ENCODE measurements around the gene EFNA5.

The EFNA5 gene

DNA sequence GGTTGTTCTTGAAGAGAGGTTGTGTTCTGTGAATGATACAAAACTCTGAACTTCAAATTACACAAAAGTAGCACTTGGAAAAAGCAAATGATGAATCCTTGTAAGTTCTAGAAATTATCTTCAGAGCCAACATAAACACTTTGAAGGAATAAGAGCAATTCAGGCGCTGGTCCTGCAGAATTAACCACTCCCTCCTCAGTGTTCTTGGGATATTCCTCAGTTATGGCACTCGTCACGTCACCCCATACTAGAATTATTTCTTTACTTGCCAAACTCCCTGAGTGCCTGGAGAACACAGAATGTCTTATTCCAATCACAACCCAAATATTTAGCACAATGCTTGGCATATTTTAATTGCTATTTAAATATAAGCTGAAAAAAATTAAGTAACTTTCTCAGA is 126.3 kb downstream of the EFNA5 start:
- no peak for DNase-seq (ENCODE audit: low spot score)

DNA sequence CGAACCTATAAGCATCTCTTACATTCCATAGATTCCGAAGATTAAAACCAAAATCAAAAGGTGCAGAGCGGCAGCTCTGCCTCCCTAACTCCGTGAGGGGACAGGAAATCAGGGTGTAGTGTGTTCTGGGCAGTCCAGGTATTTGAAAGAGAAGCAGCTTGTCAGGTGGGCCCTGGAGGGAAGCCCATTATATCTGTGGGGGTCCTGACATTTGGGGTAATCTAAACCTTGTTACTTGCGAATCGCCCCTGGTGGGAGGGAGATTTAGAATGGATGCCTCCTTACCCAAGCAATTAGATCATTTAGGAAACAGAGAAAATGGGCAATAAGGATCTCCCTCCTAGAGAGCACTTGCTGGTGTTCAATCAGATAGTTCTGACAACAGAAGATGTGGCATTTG is 126.9 kb downstream of the EFNA5 start:
- DNase-seq (ENCODE audit: low spot score), result no peak

DNA sequence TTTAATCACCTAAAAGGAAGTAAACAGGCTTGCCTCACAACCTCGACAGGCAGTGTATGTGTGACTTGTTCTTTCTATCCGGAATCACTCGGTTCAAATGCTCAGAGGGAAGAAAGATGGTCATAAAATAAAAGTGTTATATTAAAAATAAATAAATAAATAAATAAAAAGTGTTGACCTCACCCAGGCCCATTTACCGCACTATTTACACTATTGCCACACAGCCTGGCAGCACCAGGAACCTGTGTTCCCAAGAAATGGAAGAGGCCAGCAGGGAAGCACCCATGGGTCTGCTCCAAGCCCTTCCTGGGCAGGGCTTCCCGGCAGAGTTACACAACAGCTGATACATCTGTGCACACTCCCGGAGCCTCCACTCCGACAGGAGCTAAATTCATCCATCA is 127.9 kb downstream of the EFNA5 start:
- DNase-seq (ENCODE audit: low spot score), result peak; percentile 78

DNA sequence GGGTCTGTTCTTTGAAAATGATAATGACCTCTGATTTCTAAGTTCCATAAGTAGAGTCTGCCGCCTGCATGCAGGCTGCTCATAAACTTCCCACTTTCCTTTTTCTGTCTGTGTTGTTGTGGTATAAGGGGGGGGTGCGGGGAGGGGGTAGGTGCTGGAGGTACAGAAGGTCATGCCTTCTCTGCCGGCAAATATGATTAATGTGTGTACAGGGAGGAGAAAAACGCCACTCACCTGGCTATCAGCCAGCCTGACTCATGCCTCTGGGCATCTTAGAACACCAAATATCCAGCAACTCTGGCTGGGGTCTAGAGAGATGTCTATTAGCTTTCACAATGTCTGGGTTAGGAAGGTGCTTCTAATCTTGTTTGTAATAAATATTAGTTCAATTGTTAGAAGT is 128.3 kb downstream of the EFNA5 start:
- DNase-seq (ENCODE audit: low spot score), result peak; percentile 96

DNA sequence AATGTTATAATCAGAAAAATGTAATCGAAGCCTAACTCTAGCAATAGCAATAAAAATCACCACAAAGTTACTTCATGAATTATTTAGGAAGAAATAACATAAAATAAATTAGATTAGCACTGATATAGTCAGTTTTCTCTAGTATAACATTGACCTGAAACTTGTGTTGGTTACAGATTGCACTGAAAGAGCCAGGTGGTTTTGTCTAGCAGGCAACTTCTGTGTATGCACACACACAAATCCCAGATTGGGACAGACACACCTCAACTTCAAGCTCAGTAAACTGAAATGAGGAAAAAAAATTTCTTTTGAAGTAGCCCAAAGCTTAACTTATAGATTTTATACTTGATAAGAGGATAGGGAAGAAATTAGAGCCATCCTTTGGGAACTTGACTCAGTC is 129.3 kb downstream of the EFNA5 start:
- no peak for DNase-seq (ENCODE audit: low spot score)

DNA sequence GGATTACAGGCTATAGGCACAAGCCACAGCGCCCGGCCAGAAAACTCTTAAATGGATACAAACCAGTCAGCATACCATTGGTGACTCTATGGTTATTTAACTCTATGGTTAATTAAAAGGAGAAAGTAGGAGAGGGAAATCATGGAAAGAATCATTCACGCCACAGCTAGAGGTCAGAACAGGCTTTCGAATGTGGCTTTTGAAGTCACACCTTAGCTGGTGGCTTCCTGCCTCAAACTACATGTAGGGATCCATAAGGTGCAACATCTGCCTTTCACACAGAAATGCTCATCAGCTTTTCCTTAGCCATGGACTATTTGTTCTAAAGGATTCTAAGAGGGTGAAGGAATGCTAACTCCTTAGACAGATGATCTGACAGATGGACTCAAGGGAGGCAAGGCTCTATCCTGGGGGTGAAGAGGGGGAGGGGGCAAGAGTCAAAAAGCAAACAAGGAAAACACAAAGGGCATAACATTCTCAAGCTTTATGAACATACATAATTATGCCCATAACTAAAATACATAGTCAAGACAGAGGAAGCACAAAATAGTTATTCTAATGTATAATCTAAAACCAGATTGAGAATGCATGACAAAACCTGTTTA is 130.9 kb downstream of the EFNA5 start:
- no peak for DNase-seq (ENCODE audit: low spot score)

DNA sequence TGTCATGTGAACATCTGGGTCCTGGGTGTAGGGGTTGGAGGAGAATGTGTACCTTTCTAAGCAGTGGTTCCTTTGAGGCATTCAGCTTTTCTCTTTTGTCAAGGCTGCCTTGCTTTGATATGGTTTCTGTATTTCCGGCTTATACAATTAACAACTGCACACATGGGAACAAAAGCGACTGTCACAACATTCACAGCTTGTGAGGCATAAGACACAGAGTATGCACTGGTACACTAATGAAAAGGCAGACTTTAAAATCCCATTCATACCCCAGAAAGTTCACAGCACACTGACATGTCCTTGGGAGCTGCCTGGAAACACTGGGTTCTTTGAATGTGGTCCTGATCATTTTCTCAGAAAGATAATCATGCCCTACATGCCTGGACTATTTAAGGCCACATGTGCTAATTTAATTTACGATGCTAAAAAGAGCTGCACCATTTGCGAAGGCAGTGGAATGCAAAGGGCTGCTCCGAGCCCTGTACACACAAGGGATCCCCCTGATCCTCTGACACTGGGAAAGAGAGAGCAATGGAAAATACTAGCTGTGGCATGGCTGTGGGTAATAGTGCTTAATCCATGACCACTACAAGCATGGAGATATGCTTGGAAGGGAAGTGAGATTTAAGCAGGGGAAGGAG is 131.8 kb downstream of the EFNA5 start:
- no peak for DNase-seq (ENCODE audit: low spot score)

DNA sequence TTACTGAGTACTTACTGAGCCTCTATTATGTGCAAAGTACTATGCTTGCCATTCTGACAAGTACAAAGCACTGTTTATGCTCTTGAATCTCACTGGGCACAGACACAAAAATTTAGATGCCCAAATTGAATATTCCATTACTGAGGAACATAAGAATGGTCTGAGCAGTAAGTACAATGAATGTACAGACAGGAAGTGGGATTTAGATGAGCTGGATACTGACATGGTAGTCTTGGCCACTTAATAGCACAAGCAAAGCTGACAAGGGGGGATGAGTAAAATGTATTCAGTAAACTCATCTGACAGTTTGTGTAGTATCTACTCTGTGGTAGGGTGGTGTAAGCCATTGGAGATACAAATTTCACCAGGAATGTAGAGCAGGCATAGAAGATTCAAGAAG is 132.4 kb downstream of the EFNA5 start:
- DNase-seq (ENCODE audit: low spot score), result no peak

DNA sequence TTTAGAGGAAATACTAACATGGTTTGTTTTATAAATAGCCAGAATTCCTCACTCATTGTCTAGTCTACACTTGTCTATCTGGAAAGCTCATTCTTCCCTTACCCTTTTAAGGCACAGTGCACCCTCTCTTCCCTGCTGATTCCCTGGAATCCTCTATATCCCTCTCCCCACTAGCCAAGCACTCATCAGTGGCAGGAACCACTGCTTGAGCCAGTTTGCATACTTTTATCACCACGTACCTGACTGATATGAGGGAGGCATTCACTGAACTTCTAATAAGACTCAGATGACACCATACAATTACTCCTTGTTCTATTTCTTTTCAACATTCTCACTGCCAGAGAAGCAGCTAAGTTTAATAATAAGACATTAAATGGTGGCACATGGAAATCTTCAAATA is 134.9 kb downstream of the EFNA5 start:
- DNase-seq (ENCODE audit: low spot score), result no peak

DNA sequence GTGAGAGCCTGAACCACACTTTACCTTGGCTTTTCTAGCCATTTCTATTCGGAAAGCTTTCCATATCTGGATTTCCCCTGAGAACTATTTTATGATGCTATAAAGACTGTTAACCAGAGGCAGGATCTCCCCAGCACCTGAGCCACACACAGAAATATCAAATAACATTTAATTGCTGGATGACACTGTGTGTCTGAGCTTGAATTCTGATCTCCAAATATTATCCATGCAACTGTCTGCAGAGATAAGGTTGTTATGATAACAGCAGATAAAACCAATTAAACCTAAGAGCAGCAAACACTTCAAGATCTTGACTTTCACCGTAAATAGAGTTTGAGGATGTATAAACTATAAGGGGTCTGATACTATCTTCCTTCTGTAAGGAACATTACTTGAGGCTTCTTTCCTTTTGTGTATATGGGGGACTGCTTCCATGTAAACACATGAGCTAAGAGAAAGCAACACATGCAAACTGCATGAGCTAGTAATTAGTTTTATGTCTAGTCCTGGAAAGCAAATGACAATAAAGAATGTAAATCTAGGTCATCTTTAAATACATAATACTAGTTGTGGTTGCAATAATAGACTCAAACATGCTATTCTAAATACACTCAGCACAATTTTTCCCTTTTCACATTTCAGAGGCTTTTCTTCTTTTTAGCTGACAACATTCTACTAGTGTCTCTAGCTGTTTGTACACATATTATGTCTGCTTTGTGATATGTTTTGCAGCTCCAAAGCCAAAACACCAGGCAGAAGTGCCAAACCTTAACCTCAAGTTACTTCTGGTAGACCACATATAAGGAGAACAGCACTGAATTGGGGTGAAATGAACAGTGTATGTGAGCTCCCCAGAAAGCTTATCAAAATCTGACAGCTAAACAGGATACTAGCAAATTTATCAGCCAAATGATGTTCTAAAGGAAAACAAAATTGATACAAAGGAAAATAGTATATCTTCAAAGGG is 136.5 kb downstream of the EFNA5 start:
- DNase-seq (ENCODE audit: low spot score), result no peak

DNA sequence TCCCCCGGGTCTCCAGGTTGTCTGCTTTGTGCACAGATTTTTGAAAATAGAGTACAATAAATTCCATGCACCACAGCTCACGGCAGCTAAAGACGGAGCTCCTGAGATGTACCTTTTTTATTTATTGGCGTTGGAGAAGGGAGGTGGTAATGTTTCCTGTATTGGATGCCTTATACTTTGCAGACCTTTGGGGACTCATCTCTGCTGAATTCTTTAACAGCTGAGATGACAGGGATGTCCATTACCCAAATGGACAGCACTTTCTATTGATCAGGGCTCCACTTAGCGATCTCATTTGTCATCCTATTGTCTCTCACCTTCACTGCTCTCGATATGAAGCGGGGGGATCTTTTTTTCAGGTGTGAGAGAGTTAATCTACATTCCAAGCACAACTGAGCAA is 137.8 kb downstream of the EFNA5 start:
- no peak for DNase-seq (ENCODE audit: low spot score)

DNA sequence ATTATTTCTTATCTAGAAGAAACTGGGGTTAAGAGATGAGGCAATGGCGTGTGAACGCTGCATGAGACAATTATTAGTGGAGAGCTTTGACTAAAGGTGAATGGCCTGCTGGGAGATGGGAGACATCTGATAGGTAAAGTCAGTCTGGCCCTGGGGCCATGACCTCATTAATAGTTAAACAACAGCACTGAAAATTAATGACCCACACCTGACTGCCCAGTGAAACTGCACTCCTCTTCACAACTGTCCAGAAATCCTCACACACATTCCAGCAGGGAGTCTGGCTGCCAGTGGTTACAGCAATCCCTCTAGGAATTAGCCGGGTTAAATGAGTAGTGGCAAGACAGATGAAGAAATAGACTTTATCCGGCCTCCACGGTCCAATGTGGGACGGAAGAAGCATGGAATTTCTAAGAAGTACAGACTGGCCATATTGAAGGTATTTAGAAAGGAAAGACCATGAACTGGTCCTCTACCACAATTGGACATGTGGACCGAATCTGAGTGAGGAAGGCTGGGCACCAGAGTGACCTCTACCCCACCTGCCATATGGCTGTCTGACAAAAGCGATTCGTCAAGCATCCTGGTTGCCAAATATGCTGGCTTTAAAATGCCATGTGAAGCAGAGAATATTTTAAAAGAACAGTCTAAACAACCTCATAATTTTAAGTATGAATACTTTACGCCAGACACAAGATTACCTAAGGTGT is 138.4 kb downstream of the EFNA5 start:
- peak; percentile 94 for DNase-seq (ENCODE audit: low spot score)

DNA sequence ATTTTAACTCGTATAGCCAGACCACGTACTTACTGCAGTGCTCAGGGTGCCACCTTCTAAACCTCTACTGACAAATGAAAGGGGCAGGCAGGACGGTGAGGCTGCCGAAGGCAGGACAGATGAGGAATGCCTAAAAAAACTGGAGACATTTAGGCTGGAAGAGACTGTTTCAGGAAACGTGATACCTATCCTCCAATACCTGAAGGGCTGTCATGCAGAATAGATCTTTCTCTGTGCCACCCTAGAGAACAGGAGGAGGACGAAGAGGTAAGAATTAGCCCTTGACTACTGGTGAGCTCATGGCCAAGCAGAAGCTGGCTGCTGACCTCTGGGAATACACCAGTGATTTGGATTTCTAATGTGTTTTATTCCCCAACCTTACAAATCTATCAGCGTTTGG is 139.4 kb downstream of the EFNA5 start:
- DNase-seq (ENCODE audit: low spot score), result peak; percentile 47

DNA sequence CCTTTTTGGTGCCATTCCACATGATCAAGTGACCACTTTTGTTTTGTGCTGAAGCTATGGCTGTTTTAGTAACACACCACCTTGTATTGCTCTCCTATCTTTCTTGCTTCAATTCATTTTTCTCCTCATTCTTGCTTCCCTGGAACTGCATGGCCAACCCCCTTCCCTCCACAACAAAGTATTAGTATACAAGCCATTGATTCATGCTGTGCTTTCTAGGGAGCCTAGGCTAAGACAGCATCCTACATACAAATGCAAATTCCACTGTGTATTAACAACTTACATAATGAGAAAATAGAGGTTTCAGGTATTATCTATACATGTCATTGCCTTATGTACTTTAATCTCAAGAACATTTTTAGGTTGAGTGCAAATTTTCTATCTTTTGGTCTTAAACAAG is 141.1 kb downstream of the EFNA5 start:
- no peak for DNase-seq (ENCODE audit: low spot score)

DNA sequence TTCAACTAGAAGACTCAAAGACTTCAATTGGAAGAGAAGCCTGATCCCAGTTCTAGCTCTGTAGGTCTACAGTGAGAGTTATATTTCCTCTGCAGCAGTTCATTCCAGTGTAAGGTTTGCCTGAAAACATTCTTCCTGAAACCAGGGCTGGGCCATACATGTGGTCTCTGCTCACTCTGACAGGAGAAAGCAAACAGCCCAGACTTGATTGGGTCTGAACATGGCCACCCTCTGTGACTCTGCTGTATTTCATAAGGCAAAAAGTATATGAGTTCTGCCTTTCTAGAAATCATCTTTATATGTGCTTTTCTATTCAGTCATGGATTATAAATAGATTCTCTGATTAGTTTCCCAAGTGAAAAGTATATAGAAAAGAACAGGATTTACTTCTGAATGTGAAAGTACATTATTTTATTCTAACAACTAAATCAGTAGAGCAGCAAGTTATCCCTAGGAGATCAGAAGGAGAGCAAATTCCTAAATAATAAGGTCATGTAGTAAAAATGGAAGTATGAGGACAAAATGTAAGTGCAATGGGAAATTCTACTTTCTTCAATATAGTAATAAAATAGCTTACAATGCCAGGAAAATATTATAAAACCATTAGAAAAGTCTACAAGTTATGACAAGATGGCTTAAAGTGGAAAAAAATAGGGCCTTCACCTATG is 144.3 kb downstream of the EFNA5 start:
- DNase-seq (ENCODE audit: low spot score), result peak; percentile 55

DNA sequence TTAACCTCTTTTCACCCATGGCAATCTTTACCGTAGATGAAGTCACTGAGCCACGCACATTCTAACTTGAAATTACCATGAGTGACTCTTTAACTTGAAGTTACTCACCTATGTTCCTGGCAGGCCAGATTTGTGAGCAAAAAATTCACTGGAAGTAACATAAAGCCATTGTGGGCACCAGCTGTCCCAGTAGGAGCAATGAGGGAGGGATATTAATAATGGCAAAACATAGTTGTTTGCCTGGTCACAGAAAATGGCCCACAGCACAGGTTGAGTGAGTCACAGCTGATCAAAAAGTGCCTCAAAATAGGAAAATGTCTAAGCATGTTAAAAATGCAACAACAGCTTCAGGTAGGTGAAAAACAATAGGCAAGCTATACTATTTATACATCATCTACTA is 146.6 kb downstream of the EFNA5 start:
- DNase-seq (ENCODE audit: low spot score), result peak; percentile 89

DNA sequence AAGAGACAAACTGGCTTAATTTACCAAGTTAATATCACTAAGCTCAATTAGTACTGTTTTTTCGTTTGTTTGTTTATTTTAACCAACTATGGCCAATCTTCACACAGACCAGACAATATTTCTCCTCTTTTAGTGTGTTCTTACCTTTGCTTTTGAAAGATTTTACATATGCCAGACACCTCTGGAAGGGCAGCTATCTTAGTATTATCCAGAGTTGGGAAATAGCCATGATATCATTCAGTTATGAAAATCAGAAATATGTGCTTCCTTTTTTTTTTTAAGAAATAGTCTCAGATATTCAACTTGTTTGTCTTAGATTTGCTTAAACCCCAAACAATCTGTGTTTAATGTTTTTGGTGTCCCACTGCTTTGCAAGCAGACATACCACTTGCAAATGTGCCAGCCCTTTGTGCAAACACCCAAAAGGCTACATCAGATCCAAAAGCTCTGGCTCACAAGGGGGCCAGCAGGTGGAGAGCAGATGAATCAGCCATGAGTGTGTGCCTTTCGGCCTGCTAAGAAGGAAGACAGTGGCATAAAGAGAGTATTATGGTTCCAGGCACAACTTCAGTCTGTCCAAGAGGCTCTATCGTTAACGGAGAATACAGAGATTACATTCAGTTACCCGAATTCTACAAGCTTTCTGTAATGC is 147.6 kb downstream of the EFNA5 start:
- DNase-seq (ENCODE audit: low spot score), result peak; percentile 68

DNA sequence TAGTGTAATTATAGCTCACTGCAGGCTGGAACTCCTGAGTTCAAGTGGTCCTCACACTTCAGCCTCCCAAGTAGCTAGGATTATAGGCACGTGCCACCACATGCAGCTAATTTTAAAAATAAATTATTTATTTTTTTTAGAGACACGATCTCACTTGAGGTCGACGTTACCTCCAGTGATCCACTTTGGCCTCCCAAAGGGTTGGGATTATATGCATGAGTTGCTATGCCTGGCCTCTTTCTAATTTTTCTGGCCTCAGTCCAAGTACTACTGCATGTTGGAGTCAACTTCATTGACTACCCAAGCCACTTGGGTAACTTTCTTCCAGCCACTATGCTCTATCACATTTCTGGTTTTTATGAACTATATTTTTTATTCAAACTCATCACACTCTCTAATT is 148.3 kb downstream of the EFNA5 start:
- DNase-seq (ENCODE audit: low spot score), result no peak

DNA sequence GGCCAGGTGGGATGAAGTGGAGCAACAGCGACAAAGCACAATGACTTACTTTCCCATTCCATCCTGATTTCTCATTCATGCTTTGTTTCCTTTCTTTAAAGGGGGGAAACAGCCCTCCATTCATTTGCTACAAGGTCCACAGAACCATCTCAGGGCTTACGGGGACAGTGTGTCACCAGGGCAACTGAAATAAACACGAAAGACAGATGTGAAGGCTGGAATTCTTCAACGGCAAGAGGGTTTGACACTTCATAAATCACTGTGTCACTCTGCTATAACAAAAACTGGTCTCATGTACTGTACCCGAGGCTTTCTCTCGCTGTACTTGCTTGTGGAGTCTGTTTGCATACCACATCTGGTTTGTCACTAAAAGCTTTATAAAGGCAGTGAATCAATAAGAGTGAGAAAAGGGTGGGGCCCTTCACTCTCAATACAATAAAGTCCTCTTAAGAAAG is 150.8 kb downstream of the EFNA5 start:
- peak; percentile 87 for DNase-seq (ENCODE audit: low spot score)

DNA sequence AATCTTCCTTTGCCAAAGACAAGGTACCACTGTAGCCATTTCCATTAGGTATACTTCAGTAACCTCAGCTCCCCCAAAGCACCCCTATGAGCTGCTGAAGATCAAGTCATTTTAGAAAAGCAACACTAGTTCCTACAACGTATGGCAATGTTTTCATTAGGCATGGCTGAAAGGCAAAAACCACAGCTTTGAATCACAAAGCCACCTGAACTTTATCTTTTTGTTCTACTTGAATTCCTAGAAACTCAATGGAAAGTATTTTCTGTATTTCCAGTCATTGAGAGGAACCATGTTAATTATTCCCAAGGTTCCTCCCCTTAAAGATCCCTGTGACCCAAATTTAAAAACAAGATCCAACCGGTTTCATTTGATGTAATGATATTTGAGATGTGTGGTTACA is 152.1 kb downstream of the EFNA5 start:
- DNase-seq (ENCODE audit: low spot score), result no peak

DNA sequence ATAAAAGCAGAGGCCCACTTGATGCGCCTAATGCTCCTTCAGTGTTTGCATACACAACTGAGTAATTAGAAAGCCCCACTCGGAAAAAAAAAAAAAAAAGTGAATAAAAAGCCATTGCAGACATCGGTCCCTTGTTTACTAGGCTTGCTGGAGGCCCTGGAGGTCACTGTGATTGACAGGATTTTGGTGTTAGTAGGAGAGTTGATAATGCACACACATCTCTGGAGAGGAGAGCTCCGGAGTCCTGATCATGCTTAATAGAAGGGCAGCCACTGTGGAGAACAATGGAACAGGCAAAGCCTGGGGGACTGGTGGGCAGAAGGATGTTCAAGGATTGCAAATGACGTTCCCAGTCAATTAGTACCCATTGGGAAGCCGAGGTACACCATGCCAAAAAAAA is 152.5 kb downstream of the EFNA5 start:
- DNase-seq (ENCODE audit: low spot score), result no peak
